ENCODE data around the gene SLC2A13. TPM values are rescaled to one million over a fixed set of nuclear protein-coding genes. Genes with fewer than 3 reads are reported as not detected.

The SLC2A13 gene
- total RNA-seq, 1 experiment from 2014 or later, result 15.3 TPM

DNA sequence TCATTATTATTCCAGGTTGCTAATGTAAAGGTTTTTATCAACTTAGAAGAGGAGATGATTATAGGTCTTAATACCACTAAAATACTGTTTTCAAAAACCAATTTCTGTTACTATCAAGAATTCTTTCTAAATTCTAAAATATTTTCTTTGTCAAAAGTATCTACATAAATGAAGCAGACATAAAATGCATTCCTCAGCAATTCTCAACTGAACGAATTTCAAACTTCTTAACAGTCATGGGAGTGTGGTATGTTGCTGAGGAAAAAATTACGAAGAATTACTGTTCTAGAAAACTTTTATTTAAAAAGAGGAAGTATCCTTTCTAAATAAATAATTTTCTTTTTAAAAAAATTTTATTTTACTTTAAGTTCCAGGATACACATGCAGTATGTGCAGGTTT lies 146.4 kb downstream of the SLC2A13 start:
- Mint-ChIP-seq H3K9me3 (no peaks in the 10 kb centered on the region), H3K27ac (no peak overlapping the region), H3K4me3 (no peak overlapping the region), H3K4me1 (peaks cover 18% of the 10 kb centered on the region), H3K36me3 (no peaks in the 10 kb centered on the region), H3K27me3 (ENCODE audit: low read depth) (no peaks in the 10 kb centered on the region)
- TF ChIP-seq, protein P1, sequence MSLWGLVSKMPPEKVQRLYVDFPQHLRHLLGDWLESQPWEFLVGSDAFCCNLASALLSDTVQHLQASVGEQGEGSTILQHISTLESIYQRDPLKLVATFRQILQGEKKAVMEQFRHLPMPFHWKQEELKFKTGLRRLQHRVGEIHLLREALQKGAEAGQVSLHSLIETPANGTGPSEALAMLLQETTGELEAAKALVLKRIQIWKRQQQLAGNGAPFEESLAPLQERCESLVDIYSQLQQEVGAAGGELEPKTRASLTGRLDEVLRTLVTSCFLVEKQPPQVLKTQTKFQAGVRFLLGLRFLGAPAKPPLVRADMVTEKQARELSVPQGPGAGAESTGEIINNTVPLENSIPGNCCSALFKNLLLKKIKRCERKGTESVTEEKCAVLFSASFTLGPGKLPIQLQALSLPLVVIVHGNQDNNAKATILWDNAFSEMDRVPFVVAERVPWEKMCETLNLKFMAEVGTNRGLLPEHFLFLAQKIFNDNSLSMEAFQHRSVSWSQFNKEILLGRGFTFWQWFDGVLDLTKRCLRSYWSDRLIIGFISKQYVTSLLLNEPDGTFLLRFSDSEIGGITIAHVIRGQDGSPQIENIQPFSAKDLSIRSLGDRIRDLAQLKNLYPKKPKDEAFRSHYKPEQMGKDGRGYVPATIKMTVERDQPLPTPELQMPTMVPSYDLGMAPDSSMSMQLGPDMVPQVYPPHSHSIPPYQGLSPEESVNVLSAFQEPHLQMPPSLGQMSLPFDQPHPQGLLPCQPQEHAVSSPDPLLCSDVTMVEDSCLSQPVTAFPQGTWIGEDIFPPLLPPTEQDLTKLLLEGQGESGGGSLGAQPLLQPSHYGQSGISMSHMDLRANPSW (CRISPR knock-in tag; conservative IDR thresholded peaks at IDR 0.05; ENCODE audit: low read depth), result no peak
- no peak for TF ChIP-seq TP53 (CRISPR knock-in tag; IDR thresholded peaks at IDR 0.05)
- TF ChIP-seq ELF4 (CRISPR knock-in tag; IDR thresholded peaks at IDR 0.05; ENCODE audit: low read depth), result no peak
- no peak for TF ChIP-seq FOXJ3 (CRISPR knock-in tag; IDR thresholded peaks at IDR 0.05; ENCODE audit: borderline replicate concordance)
- TF ChIP-seq, protein P2, sequence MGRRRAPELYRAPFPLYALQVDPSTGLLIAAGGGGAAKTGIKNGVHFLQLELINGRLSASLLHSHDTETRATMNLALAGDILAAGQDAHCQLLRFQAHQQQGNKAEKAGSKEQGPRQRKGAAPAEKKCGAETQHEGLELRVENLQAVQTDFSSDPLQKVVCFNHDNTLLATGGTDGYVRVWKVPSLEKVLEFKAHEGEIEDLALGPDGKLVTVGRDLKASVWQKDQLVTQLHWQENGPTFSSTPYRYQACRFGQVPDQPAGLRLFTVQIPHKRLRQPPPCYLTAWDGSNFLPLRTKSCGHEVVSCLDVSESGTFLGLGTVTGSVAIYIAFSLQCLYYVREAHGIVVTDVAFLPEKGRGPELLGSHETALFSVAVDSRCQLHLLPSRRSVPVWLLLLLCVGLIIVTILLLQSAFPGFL (CRISPR knock-in tag; IDR thresholded peaks at IDR 0.05; ENCODE audit: borderline replicate concordance), result no peak
- TF ChIP-seq NFE2L1 (CRISPR knock-in tag; IDR thresholded peaks at IDR 0.05), result no peak
- TF ChIP-seq, protein P3, sequence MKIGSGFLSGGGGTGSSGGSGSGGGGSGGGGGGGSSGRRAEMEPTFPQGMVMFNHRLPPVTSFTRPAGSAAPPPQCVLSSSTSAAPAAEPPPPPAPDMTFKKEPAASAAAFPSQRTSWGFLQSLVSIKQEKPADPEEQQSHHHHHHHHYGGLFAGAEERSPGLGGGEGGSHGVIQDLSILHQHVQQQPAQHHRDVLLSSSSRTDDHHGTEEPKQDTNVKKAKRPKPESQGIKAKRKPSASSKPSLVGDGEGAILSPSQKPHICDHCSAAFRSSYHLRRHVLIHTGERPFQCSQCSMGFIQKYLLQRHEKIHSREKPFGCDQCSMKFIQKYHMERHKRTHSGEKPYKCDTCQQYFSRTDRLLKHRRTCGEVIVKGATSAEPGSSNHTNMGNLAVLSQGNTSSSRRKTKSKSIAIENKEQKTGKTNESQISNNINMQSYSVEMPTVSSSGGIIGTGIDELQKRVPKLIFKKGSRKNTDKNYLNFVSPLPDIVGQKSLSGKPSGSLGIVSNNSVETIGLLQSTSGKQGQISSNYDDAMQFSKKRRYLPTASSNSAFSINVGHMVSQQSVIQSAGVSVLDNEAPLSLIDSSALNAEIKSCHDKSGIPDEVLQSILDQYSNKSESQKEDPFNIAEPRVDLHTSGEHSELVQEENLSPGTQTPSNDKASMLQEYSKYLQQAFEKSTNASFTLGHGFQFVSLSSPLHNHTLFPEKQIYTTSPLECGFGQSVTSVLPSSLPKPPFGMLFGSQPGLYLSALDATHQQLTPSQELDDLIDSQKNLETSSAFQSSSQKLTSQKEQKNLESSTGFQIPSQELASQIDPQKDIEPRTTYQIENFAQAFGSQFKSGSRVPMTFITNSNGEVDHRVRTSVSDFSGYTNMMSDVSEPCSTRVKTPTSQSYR (CRISPR knock-in tag; IDR thresholded peaks at IDR 0.05), result no peak
- TF ChIP-seq, protein P4, sequence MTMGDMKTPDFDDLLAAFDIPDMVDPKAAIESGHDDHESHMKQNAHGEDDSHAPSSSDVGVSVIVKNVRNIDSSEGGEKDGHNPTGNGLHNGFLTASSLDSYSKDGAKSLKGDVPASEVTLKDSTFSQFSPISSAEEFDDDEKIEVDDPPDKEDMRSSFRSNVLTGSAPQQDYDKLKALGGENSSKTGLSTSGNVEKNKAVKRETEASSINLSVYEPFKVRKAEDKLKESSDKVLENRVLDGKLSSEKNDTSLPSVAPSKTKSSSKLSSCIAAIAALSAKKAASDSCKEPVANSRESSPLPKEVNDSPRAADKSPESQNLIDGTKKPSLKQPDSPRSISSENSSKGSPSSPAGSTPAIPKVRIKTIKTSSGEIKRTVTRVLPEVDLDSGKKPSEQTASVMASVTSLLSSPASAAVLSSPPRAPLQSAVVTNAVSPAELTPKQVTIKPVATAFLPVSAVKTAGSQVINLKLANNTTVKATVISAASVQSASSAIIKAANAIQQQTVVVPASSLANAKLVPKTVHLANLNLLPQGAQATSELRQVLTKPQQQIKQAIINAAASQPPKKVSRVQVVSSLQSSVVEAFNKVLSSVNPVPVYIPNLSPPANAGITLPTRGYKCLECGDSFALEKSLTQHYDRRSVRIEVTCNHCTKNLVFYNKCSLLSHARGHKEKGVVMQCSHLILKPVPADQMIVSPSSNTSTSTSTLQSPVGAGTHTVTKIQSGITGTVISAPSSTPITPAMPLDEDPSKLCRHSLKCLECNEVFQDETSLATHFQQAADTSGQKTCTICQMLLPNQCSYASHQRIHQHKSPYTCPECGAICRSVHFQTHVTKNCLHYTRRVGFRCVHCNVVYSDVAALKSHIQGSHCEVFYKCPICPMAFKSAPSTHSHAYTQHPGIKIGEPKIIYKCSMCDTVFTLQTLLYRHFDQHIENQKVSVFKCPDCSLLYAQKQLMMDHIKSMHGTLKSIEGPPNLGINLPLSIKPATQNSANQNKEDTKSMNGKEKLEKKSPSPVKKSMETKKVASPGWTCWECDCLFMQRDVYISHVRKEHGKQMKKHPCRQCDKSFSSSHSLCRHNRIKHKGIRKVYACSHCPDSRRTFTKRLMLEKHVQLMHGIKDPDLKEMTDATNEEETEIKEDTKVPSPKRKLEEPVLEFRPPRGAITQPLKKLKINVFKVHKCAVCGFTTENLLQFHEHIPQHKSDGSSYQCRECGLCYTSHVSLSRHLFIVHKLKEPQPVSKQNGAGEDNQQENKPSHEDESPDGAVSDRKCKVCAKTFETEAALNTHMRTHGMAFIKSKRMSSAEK (CRISPR knock-in tag; IDR thresholded peaks at IDR 0.05; ENCODE audit: borderline replicate concordance), result no peak
- TF ChIP-seq, protein P5, sequence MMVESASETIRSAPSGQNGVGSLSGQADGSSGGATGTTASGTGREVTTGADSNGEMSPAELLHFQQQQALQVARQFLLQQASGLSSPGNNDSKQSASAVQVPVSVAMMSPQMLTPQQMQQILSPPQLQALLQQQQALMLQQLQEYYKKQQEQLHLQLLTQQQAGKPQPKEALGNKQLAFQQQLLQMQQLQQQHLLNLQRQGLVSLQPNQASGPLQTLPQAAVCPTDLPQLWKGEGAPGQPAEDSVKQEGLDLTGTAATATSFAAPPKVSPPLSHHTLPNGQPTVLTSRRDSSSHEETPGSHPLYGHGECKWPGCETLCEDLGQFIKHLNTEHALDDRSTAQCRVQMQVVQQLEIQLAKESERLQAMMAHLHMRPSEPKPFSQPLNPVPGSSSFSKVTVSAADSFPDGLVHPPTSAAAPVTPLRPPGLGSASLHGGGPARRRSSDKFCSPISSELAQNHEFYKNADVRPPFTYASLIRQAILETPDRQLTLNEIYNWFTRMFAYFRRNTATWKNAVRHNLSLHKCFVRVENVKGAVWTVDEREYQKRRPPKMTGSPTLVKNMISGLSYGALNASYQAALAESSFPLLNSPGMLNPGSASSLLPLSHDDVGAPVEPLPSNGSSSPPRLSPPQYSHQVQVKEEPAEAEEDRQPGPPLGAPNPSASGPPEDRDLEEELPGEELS (CRISPR knock-in tag; IDR thresholded peaks at IDR 0.05), result no peak
- TF ChIP-seq TEAD4 (CRISPR knock-in tag; IDR thresholded peaks at IDR 0.05), result no peak
- no peak for TF ChIP-seq GABPB1 (CRISPR knock-in tag; IDR thresholded peaks at IDR 0.05)
- TF ChIP-seq GTF2I (CRISPR knock-in tag; conservative IDR thresholded peaks at IDR 0.05), result no peak
- TF ChIP-seq CBFB (CRISPR knock-in tag; IDR thresholded peaks at IDR 0.05; ENCODE audit: low read depth), result no peak
- TF ChIP-seq, protein P6, sequence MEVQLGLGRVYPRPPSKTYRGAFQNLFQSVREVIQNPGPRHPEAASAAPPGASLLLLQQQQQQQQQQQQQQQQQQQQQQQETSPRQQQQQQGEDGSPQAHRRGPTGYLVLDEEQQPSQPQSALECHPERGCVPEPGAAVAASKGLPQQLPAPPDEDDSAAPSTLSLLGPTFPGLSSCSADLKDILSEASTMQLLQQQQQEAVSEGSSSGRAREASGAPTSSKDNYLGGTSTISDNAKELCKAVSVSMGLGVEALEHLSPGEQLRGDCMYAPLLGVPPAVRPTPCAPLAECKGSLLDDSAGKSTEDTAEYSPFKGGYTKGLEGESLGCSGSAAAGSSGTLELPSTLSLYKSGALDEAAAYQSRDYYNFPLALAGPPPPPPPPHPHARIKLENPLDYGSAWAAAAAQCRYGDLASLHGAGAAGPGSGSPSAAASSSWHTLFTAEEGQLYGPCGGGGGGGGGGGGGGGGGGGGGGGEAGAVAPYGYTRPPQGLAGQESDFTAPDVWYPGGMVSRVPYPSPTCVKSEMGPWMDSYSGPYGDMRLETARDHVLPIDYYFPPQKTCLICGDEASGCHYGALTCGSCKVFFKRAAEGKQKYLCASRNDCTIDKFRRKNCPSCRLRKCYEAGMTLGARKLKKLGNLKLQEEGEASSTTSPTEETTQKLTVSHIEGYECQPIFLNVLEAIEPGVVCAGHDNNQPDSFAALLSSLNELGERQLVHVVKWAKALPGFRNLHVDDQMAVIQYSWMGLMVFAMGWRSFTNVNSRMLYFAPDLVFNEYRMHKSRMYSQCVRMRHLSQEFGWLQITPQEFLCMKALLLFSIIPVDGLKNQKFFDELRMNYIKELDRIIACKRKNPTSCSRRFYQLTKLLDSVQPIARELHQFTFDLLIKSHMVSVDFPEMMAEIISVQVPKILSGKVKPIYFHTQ (CRISPR knock-in tag; IDR thresholded peaks at IDR 0.05), result no peak
- no peak for TF ChIP-seq RELA (CRISPR knock-in tag; IDR thresholded peaks at IDR 0.05; ENCODE audit: borderline replicate concordance)
- TF ChIP-seq NFATC4 (CRISPR knock-in tag; IDR thresholded peaks at IDR 0.05), result no peak
- TF ChIP-seq EMX1 (CRISPR knock-in tag; IDR thresholded peaks at IDR 0.05), result no peak
- TF ChIP-seq, protein P7, sequence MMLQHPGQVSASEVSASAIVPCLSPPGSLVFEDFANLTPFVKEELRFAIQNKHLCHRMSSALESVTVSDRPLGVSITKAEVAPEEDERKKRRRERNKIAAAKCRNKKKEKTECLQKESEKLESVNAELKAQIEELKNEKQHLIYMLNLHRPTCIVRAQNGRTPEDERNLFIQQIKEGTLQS (CRISPR knock-in tag; conservative IDR thresholded peaks at IDR 0.05), result no peak
- ChIA-PET POLR2A (no interaction called here), CTCF (no interaction called here)
- DNase-seq (ENCODE audit: low spot score), result no peak
- no peak for ATAC-seq
